Stimulated activated CD4-positive, alpha-beta T cell treated with anti-CD3 and anti-CD28 coated beads, Interleukin-12 subunit alpha, Interleukin-12 subunit beta, amount 100 ng/mL, for 4 hours (primary cell): Measurements from ENCODE around the gene MFSD2A.
A peak's percentile ranks its signal among the peaks of the same experiment; 100 is the strongest.
"Not testable (repeated sequence)": the region's sequence is repeated elsewhere in the genome, so short reads cannot be mapped to it uniquely, and the experiment has no call there.

Source experiments
- DNase-seq: peaks from one replicate; pipeline ENCODE4 v3.0.0-alpha.2; 2020

MFSD2A gene

GRCh38 chr1:39940980-39941871 is 13.7 kb upstream of the MFSD2A start:
- no peak for DNase-seq

DNA sequence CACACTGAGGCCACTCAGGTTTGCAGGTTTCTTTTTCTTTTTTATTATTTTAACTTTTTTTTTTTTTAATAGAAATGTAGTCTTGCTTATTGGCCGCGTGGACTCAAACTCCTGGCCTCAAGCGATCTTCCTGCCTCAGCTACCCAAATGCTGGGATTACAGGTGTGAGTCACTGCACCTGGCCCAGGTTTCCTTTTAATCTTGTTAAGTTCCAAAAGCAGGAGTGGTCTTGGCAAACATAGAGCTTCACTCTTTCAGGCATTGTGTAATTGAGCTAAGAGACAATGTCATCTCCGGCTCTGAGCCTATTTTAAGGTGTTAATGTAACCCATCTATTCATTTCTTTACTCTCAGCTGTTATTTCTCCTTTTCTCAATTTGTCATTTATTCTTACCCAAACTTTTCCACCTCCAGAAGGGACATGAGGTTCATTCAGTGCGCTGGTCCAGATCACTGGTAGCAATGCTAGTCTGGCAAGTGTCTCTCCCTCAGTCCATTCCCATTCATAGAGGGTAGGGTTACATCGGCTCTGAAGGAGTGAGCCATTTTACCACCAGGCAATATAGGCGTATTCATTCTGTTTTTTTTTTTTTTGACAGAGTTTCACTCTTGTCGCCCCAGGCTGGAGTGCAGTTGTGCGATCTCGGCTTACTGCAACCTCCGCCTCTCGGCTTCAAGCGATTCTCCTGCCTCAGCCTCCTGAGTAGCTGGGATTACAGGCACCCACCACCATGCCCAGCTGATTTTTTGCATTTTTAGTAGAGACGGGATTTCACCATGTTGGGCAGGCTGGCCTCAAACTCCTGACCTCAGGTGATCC is 11.3 kb upstream of the MFSD2A start:
- DNase-seq: no peak

GRCh38 chr1:39944410-39945112 is 10.4 kb upstream of the MFSD2A start:
- DNase-seq: no peak

DNA sequence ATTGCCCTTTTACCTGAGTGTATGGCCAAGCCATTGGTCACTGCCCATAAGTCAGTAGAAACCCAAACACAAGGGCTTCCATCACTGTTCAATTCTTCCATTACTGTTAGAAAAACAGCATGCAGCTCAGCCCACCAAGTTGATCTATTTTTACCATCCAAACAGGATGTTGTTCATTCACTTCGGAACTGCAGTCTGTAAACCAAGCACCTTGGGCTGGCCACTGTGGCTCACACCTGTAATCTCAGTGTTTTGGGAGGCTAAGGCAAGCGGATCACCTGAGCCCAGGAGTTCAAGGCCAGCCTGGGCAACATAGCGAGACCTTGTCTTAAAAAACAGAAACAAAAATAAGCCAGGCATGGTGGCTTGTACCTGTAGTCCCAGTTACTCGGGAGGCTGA is 8.7 kb upstream of the MFSD2A start:
- no peak for DNase-seq

DNA sequence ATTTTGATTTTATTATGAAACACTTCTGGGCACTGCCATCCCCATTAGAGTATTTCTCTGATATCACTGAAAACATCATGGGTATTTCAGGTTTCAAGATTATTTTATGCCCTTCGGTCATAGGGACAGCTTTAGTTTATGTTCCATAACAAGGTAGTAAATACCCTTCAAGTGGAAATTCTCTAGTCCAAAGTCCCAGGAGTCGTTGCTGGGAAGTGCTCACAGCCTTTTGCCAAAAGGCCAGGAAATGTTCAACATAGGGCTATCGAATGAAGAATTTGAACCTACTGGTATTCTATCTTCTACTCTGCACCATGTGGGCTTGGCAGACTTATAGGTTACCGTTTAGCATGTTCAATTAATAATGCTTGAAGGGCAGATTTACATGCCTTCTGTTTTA is 7.7 kb upstream of the MFSD2A start:
- no peak for DNase-seq

- DNase-seq: no peak
Measured at GRCh38 chr1:39949891-39950290, 5.1 kb upstream of the MFSD2A start.

- no peak for DNase-seq
Measured at GRCh38 chr1:39951926-39952325, 3.0 kb upstream of the MFSD2A start.

DNA sequence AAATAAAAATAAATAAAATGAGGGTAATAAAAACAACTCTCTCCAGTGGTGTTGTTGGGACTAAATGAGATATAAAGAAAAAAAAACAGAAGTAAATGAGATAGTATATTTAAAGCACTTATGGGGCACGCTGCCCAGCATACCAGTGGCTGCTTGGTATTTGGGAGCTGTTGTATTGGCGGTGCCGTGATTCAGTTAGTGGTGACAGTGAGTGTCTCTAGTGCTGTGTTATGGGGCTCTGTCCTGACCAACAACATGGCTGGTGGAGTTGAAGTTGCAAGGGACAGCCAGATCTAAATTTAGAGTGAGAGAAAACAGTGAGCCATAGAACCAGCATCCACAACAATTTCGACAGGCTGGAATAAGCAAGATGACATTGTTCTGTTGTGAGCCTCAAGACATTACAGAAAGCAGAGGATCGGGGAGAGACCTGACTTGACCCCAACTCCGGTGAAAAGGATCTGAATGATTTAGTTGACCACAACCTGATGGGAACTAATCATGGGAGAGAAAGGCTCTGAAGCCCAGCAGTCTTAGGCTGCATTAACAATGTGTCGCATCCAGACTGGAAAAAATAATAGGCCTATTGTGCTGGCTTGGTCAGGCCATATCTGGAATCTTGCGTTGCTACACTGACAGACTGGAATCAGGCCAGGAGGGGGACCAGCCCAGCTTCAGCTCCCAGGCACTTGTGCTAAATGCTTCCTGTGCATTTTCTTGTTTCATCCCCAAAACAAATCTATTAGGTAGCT is 2.4 kb upstream of the MFSD2A start:
- DNase-seq: no peak

- no peak for DNase-seq
Measured at GRCh38 chr1:39954324-39954869, 548 bp upstream of the MFSD2A start.

DNA sequence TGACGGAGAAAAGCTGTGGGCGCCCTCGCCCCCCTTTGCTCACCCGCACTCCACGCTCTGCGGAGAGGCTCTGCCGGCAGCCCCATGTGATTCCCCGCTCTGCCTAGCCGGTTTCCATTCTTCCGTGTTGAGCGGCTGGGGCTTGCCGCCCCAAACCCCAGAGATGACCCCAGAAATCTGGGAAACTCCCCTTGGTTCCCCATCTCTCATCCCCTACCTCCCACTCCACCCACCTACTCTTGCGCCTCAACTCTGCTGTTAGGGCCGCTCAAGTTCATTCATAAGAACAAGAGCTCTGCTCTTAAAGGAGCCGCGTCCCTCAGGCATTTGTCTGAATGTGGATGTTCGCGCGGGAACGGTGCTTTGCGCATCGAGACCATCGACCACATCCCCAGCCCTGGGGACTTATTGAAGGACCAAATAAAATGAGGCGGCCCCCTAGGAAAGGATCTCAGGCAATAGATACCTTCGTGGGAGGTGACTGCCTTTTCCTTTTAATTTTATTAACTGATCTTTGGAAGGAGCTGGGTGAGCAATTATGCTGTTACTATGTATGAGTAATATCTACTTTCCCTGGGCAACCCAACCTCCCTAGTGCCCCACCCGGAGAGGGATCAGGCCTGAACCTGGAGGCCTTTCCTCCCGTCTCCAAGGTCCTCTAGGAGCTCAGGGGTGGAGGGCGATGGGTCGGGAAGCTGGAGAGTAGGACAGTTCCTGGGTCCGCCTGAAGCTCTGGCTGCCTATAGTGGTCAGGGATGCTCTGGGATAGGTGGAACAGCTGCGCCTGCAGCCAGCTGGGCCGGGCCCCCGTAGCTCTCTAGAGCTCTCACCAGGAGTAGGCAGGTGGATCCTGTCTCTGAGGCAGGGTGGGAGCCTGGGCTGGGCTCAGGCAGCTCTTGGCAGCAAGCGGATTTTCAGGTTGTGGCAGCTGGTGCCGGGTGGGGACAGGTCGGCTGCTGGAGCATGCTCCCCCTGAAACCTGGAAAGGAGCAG is 898 bp downstream of the MFSD2A start:
- peak; percentile 51 for DNase-seq

GRCh38 chr1:39957299-39958015 is 2.5 kb downstream of the MFSD2A start:
- DNase-seq: no peak

GRCh38 chr1:39958403-39959200 is 3.7 kb downstream of the MFSD2A start:
- DNase-seq: no peak

DNA sequence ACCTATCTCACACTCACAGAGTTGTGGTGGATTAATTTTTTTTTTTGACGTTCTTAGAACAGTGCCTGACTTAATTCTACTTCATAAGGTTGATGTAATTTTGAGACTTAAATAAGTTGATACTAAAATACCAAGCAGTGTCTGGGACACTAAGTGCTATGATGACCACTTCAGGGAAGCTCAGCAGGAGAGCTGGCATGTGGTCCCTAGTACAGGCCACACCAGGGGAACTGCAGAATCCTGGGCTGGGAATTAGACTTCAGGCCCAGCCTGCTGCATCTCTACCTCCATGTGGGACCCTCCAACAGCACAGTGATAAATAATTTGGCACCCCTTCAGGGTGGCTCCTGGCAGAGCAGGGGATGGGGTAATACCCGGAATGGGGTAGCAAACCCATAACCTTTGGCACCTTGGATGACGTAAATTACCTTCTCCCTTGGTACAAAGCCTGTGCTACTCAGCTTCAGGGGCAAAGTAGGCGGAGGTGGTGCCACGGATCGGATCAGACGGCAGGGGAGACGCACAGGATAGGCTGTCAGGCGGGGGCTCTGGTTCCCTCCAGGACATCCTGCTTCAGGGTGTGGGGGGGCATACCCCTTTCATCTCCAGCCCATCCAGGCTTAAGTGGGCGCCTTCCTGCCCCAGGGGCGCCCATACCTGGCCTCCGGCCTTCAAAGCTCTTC is 4.8 kb downstream of the MFSD2A start:
- no peak for DNase-seq

DNA sequence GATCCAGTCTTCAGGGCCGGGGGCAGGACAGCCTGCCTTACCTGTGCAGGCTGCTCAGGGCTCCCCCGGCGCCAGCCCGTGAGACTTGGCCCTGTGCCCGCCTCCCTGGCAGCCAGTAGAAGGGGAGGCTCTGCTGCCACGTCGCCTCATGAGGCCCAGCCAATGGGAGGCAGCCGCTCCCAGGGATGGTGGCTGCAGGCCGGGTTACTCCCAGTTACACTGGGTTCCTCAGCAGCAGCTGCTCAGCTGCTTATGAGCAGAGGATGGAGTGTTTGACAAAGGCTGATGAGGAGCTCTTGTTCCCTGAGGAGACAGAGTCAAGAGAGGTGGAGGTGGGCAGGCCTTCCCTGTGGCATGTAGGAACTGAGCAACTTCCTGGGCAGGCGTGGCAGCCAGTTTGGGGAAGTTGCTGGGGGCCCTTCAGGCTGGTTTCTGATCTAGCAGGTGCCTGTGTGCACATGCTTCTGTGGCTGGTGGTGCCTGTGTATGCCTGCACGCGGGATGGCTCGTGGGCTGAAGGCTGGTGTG is 5.5 kb downstream of the MFSD2A start:
- DNase-seq: no peak

DNA sequence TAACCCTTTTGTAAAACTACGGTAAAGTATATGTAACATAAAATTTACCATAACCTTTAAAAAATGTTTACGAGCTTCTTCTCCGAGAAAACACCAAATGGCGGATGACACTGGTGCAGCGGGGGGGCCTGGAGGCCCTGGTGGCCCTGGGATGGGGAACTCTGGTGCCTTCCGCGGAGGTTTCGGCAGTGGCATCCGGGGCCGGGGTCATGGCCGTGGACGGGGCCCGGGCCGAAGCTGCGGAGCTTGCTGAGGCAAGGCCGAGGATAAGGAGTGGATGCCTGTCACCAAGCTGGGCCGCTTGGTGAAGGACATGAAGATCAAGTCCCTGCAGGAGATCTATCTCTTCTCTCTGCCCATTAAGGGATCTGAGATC is 7.5 kb downstream of the MFSD2A start:
- no peak for DNase-seq

DNA sequence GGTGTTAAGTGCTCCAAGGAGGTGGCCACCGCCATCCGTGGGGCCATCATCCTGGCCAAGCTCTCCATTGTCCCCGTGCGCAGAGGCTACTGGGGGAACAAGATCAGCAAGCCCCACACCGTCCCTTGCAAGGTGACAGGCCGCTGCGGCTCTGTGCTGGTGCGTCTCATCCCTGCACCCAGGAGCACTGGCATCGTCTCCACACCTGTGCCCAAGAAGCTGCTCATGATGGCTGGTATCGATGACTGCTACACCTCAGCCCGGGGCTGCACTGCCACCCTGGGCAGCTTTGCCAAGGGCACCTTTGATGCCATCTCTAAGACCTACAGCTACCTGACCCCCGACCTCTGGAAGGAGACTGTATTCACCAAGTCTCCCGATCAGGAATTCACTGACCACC is 8.0 kb downstream of the MFSD2A start:
- DNase-seq: not testable (repeated sequence)

DNA sequence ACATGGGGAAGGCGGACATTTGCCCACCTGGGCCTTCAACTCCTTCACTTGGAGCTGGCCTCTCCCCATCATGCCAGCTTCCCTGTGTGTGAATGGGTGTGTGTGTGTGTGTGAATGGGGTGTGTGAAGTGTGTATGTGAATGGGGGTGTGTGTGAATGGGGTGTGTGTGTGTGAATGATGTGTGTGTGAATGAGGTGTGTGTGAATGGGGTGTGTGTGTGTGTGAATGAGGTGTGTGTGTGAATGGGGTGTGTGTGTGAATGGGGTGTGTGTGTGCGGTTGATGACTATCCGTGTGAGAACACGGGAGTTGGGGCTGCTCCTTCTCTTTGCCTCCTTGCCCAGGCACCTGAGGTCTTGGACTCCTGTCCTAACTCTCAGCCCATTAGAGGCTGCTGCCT is 9.6 kb downstream of the MFSD2A start:
- no peak for DNase-seq

GRCh38 chr1:39965044-39965443 is 10.1 kb downstream of the MFSD2A start:
- DNase-seq: no peak

DNA sequence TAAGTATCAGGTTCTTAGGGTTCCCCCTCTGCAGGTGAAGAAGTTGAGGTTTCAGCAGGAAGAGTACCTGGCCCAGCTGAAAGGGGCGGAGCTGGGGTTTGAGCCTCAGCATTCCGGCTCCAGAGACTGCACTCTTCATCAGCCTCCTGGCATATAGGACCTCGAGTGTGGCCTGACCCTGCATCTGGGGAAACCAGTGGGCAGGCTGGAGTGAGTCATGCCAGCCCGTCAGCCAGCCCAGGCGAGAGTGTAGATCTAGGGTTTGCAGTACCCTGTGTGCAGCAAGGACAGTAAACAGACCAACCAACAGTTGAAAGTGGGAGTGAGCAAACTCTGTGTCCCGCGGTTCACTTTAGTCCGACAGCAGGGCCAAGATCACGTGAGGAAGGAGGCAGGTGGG is 14.1 kb downstream of the MFSD2A start:
- no peak for DNase-seq
